Measurements from ENCODE around the gene TARS3.

GRCh38 chr15:101623367-101624304 is 100.6 kb downstream of the TARS3 start:
- TF ChIP-seq EZH2 (IDR thresholded peaks at IDR 0.05; ENCODE audit: borderline replicate concordance, low read depth, low read length, severe bottlenecking): no peak
- no peak for TF ChIP-seq POLR2AphosphoS5 (IDR thresholded peaks at IDR 0.05; ENCODE audit: insufficient read depth, low read depth, low read length)
- TF ChIP-seq POLR2A (IDR thresholded peaks at IDR 0.05; ENCODE audit: low read depth, low read length): no peak
